Tibial artery (tissue), 4 donors: ENCODE results near the gene PSMA8.
A peak's percentile ranks its signal among the peaks of the same experiment; 100 is the strongest.

Experiments used
- DNase-seq, 2 donors: peaks; one replicate each; pipeline ENCODE4 v3.0.0-alpha.2; 2019
- H3K27ac ChIP-seq, 2 donors: fragments of 200-600 bp; sonication (generic) in 1 of 2; 1 replicate in 1 of 2; 2 replicates in 1 of 2; pipeline ENCODE4 v1.5.1; 2018 to 2019; ENCODE audit warnings: mild to moderate bottlenecking in 1 of 2
- H3K27me3 ChIP-seq, 2 donors: fragments of 200-600 bp; sonication (generic) in 1 of 2; one replicate each; pipeline versions ENCODE4 v1.5.1 to v1.6.0; 2016 to 2019
- H3K36me3 ChIP-seq, 3 donors: fragments of 200-600 bp; sonication (generic) in 2 of 3; one replicate each; pipeline ENCODE4 v1.5.1; 2016 to 2019; ENCODE audit warnings: mild to moderate bottlenecking in 2 of 3
- H3K4me1 ChIP-seq, 4 donors: fragments of 200-600 bp; sonication (generic) in 2 of 4; 1 replicate in 3 of 4; 2 replicates in 1 of 4; pipeline ENCODE4 v1.5.1; 2016 to 2019
- H3K4me3 ChIP-seq, 2 donors: fragments of 200-600 bp; sonication (generic) in 1 of 2; 1 replicate in 1 of 2; 2 replicates in 1 of 2; pipeline ENCODE4 v1.5.1; 2018 to 2019; ENCODE audit warnings: mild to moderate bottlenecking in 2 of 2
- H3K9me3 ChIP-seq, 3 donors: fragments of 200-600 bp; sonication (generic) in 1 of 3; one replicate each; pipeline ENCODE4 v1.5.1; 2016 to 2019
- intact Hi-C: fragments of 100-400 bp; cut with DNase I; formaldehyde crosslinking; loops from one replicate; pipeline ENCODE4 v1.15.0; 2023; ENCODE audit warnings: low total_unique reads
- TF ChIP-seq, protein P1 (sequence below), 2 experiments: fragments of 200-600 bp in 1 of 2; fragments of 450-650 bp in 1 of 2; IDR thresholded peaks; one replicate each; pipeline ENCODE4 v1.5.1; 2017 to 2019; ENCODE audit warnings: antibody characterized with exemption in 2 of 2, mild to moderate bottlenecking in 1 of 2, moderate library complexity in 1 of 2

PSMA8 gene

DNA sequence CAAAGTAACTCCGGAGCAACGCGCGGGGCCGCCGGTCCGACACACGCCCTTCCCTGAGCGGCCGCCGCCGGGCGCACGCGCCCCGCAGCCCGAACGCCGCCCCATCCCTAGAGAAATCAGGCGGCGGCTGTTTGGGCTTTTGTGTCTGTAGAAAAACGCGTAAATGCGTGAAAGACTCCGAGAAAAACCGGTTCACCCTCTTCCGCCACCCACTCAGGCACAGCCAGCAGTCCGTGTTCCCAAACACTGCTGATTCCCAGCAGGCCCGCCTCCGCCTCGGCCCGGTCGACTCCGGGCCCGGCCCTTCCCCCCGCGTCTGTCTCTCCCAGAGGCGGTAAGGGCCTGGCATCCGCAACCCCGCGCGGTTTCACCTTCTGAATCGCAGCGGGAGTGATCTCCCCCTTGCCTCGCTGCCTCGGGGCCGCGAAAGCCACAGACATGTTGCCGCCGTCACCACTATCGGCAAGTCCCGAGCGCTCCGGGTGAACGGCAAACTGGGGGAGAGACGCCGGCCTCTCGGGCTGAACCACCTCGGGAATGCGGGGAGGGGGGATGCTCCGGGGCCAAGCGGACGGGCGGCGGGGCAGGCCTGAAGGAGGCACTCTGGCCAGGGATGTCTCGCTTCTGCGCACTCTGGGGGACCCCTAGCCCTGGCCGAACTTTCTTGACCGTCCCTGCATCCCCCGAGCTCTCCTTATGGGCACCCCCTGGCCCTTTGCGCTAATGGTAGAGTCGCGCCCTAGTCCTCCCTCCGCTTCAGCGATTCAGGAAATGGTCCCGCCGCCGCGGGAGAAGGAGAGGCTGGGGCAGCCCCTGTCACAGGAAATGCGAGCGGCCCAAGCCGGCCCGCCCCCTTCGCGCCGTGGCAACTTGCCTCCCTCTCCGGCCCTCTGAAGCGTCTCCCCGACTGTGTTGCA, 43.3 kb upstream of the PSMA8 start, which contains the start of gene SS18:
Gene SS18, minus strand, starts transcription at position 484 of the 917 bp plus-strand sequence. Its CDS starts 44 bp downstream, at position 440.
- Histone ChIP-seq H3K27me3 (no peaks in the 10 kb centered on the region), H3K36me3 (peaks cover 4 to 10% (median 8%) of the 10 kb centered on the region in 3 donors), H3K4me3 (peak within 1 kb of the TSS; percentile 77 to 81), H3K4me1 (peaks cover 0 to 33% (median 11%) of the 10 kb centered on the region in 4 donors), H3K9me3 (no peaks in the 10 kb centered on the region), H3K27ac (peak within 1 kb of the TSS; percentile 92 to 94)
- TF ChIP-seq, protein P1, sequence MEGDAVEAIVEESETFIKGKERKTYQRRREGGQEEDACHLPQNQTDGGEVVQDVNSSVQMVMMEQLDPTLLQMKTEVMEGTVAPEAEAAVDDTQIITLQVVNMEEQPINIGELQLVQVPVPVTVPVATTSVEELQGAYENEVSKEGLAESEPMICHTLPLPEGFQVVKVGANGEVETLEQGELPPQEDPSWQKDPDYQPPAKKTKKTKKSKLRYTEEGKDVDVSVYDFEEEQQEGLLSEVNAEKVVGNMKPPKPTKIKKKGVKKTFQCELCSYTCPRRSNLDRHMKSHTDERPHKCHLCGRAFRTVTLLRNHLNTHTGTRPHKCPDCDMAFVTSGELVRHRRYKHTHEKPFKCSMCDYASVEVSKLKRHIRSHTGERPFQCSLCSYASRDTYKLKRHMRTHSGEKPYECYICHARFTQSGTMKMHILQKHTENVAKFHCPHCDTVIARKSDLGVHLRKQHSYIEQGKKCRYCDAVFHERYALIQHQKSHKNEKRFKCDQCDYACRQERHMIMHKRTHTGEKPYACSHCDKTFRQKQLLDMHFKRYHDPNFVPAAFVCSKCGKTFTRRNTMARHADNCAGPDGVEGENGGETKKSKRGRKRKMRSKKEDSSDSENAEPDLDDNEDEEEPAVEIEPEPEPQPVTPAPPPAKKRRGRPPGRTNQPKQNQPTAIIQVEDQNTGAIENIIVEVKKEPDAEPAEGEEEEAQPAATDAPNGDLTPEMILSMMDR (IDR thresholded peaks at IDR 0.05): peak in 1 of 2 experiments; percentile 3
- DNase-seq: peak; percentile 94 to 97
- intact Hi-C loops: loop anchor here (5.0 kb wide), 1 partner anchor 137 kb away; the partner anchor contains the start of gene TAF4B

DNA sequence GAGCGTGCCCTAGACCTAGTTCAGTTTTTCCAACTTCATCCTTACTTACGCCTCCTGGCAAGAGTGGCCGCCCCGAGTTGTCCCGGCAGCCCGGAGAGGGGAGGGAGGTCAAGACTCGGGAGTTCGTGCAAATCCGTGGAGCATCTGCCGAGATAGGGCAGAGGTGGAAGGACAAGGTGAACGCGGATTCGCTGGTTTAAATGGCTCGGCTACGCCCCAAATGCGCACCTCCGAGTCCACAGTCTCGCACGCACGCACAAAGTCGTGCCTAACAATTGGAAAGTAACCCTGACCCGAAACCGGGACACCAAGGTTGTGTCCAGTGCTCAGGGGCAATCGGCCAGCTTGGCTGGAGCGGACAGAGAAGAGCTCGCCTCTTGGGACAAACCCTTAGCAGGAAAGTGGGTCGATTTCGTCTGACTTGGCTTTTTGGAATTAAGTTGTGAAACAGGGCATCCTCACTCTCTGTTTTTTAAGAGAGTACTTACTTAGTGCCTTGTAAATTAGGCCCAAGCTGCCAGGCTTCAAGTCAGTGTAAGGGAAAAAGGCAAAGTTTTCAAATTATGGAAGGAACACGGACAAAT, 42.5 kb upstream of the PSMA8 start:
- Histone ChIP-seq H3K27me3 (no peaks in the 10 kb centered on the region), H3K27ac (peak overlapping the region; percentile 92 to 94), H3K9me3 (no peaks in the 10 kb centered on the region), H3K4me1 (peaks cover 0 to 33% (median 10%) of the 10 kb centered on the region in 4 donors), H3K4me3 (peak overlapping the region; percentile 77 to 81), H3K36me3 (peaks cover 0 to 2% (median under 1%) of the 10 kb centered on the region in 3 donors)
- TF ChIP-seq, protein P1 (IDR thresholded peaks at IDR 0.05): no peak
- intact Hi-C loops: loop anchor here (5.0 kb wide), 1 partner anchor 136 kb away; the partner anchor contains the start of gene TAF4B
- peak; percentile 67 to 81 for DNase-seq

DNA sequence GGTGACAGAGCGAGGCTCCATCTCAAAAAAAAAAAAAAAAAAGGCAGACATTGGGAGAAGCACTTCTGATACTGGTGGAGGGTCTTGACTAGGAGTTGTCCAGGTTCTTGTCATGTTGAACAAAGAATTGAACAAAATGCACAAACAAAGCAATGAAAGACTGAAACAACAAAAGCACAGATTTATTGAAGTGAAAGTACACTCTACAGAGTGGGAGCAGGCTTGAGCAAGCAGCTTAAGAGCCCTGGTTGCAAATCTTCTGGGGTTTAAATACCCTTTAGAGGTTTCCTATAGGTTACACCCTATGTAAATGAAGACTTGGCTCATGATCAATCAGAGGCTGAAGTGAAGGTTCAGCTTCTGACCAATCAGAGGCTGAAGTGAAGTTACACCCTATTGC, 36.8 kb upstream of the PSMA8 start:
- H3K27ac ChIP-seq: no peak overlapping the region
- TF ChIP-seq, protein P1 (IDR thresholded peaks at IDR 0.05): no peak

DNA sequence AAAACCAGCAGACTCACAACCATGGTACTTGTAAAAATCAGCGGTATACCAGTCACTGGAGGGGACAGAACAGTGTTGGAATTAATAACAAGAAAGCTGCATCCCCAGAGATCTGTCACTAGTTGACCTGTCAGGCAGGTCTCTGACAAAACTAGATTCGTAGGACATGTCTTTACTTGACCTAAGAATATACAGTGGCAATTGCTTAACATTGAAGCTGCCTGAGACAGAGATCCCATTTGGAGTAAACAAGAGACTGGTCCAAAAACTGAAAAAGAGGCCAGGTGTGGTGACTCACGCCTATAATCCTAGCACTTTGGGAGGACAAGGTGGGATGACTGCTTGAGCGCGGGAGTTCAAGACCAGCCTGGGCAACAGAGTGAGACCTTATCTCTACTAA, 36.1 kb upstream of the PSMA8 start:
- Histone ChIP-seq H3K4me1 (no peaks in the 10 kb centered on the region), H3K4me3 (no peak overlapping the region), H3K27ac (no peak overlapping the region), H3K36me3 (no peaks in the 10 kb centered on the region), H3K9me3 (no peaks in the 10 kb centered on the region), H3K27me3 (peaks cover 0 to 3% of the 10 kb centered on the region in 2 donors)
- TF ChIP-seq, protein P1 (IDR thresholded peaks at IDR 0.05): no peak
- intact Hi-C loops: no loop called here
- no peak for DNase-seq

More for the DNA sequence above, 36.8 kb upstream of the PSMA8 start:
- intact Hi-C loops: no loop called here
- DNase-seq: no peak
- H3K27me3 ChIP-seq: peaks cover 0 to 3% of the 10 kb centered on the region in 2 donors
- H3K4me3 ChIP-seq: no peak overlapping the region
- H3K4me1 ChIP-seq: no peaks in the 10 kb centered on the region
- H3K36me3 ChIP-seq: no peaks in the 10 kb centered on the region
- H3K9me3 ChIP-seq: no peaks in the 10 kb centered on the region

DNA sequence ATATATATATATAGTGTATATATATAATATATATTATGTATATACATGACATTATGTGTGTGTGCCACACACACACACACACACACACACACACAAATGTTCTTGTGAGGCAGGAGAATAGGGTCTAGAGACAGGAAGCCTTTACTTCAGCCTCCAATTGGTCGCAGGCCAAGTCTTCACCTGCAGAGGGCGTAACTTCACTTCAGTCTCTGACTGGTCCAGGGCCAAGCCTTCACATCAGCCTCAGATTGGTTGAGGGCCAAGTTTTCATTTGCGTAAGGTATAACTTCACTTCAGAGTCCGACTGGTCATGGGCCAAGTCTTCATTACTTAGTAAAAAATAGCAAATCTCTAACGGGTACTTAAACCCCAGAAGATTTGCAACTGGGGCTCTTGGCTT, 30.1 kb upstream of the PSMA8 start:
- H3K36me3 ChIP-seq: no peaks in the 10 kb centered on the region
- no peaks in the 10 kb centered on the region for H3K4me1 ChIP-seq
- TF ChIP-seq, protein P1 (IDR thresholded peaks at IDR 0.05): no peak
- intact Hi-C loops: no loop called here
- peaks cover 0 to under 1% of the 10 kb centered on the region in 2 donors for H3K27me3 ChIP-seq
- no peak overlapping the region for H3K4me3 ChIP-seq
- H3K27ac ChIP-seq: no peak overlapping the region
- no peak for DNase-seq
- H3K9me3 ChIP-seq: no peaks in the 10 kb centered on the region
